ENCODE results near the gene MTIF2.
A peak's percentile ranks its signal among the peaks of the same experiment; 100 is the strongest.
"Not testable (repeated sequence)": the region's sequence is repeated elsewhere in the genome, so short reads cannot be mapped to it uniquely, and the experiment has no call there.

Gene MTIF2

GRCh38 chr2:55269645-55269990 is 587 bp upstream of the MTIF2 start:
- peak; percentile 16 for DNase-seq (ENCODE audit: low spot score)
- in situ Hi-C loops (cut with MboI; ENCODE audit: low pct_unique_long_range_greater_than_20kb, low sequenced_read_pairs, unreplicated experiment): no loop called here
- no peak for TF ChIP-seq CTCF (IDR thresholded peaks at IDR 0.05; ENCODE audit: extremely low read depth, insufficient read depth, missing control alignments)

- TF ChIP-seq CTCF (IDR thresholded peaks at IDR 0.05; ENCODE audit: extremely low read depth, insufficient read depth, missing control alignments): no peak
- in situ Hi-C loops (cut with MboI; ENCODE audit: low pct_unique_long_range_greater_than_20kb, low sequenced_read_pairs, unreplicated experiment): no loop called here
- no peak for DNase-seq (ENCODE audit: low spot score)
Measured at GRCh38 chr2:55268288-55268906, 634 bp downstream of the MTIF2 start.

GRCh38 chr2:55259586-55259985 is 9.4 kb downstream of the MTIF2 start:
- DNase-seq (ENCODE audit: low spot score); in situ Hi-C loops (cut with MboI; ENCODE audit: low pct_unique_long_range_greater_than_20kb, low sequenced_read_pairs, unreplicated experiment): not testable (repeated sequence)

- TF ChIP-seq CTCF (IDR thresholded peaks at IDR 0.05; ENCODE audit: extremely low read depth, insufficient read depth, missing control alignments): no peak
- no peak for DNase-seq (ENCODE audit: low spot score)
- in situ Hi-C loops (cut with MboI; ENCODE audit: low pct_unique_long_range_greater_than_20kb, low sequenced_read_pairs, unreplicated experiment): no loop called here
Measured at GRCh38 chr2:55252832-55253231, 16.2 kb downstream of the MTIF2 start.

GRCh38 chr2:55247025-55247424 is 22.0 kb downstream of the MTIF2 start:
- DNase-seq (ENCODE audit: low spot score): no peak
- TF ChIP-seq CTCF (IDR thresholded peaks at IDR 0.05; ENCODE audit: extremely low read depth, insufficient read depth, missing control alignments): no peak
- in situ Hi-C loops (cut with MboI; ENCODE audit: low pct_unique_long_range_greater_than_20kb, low sequenced_read_pairs, unreplicated experiment): no loop called here

- no peak for TF ChIP-seq CTCF (IDR thresholded peaks at IDR 0.05; ENCODE audit: extremely low read depth, insufficient read depth, missing control alignments)
- in situ Hi-C loops (cut with MboI; ENCODE audit: low pct_unique_long_range_greater_than_20kb, low sequenced_read_pairs, unreplicated experiment): no loop called here
- DNase-seq (ENCODE audit: low spot score): no peak
Measured at GRCh38 chr2:55245411-55245810, 23.6 kb downstream of the MTIF2 start.

GRCh38 chr2:55242617-55243016 is 26.4 kb downstream of the MTIF2 start:
- TF ChIP-seq CTCF (IDR thresholded peaks at IDR 0.05; ENCODE audit: extremely low read depth, insufficient read depth, missing control alignments): no peak
- no peak for DNase-seq (ENCODE audit: low spot score)
- in situ Hi-C loops (cut with MboI; ENCODE audit: low pct_unique_long_range_greater_than_20kb, low sequenced_read_pairs, unreplicated experiment): no loop called here

- in situ Hi-C loops (cut with MboI; ENCODE audit: low pct_unique_long_range_greater_than_20kb, low sequenced_read_pairs, unreplicated experiment); DNase-seq (ENCODE audit: low spot score): not testable (repeated sequence)
Measured at GRCh38 chr2:55241582-55241981, 27.4 kb downstream of the MTIF2 start.

Measured in GM13977 (cell line).